Stimulated activated effector memory CD8-positive, alpha-beta T cell treated with anti-CD3 and anti-CD28 coated beads, Interleukin-12 subunit alpha, Interleukin-12 subunit beta, amount 100 ng/mL, for 72 hours (primary cell): Measurements from ENCODE around the gene ZCCHC8.
A peak's percentile ranks its signal among the peaks of the same experiment; 100 is the strongest.

ENCODE experiments used
- ATAC-seq: fragments of 150-1000 bp; cut with Tn5 transposase; 2 replicates; pipeline ENCODE4 v1.10.0; 2021
- DNase-seq, 2 donors: peaks; one replicate each; pipeline ENCODE4 v3.0.0; 2021 to 2022; ENCODE audit warnings: low spot score in 2 of 2
- H3K27ac Mint-ChIP-seq: one replicate; pipeline ENCODE4 v1.8.0; 2022; ENCODE audit warnings: mild to moderate bottlenecking, mixed read lengths
- H3K36me3 Mint-ChIP-seq: one replicate; pipeline ENCODE4 v1.8.0; 2022; ENCODE audit warnings: mild to moderate bottlenecking, mixed read lengths
- H3K4me1 Mint-ChIP-seq: one replicate; pipeline ENCODE4 v1.8.0; 2022; ENCODE audit warnings: mixed read lengths
- H3K4me3 Mint-ChIP-seq: one replicate; pipeline ENCODE4 v1.8.0; 2022; ENCODE audit warnings: mild to moderate bottlenecking, mixed read lengths
- H3K9me3 Mint-ChIP-seq: one replicate; pipeline ENCODE4 v1.8.0; 2022; ENCODE audit warnings: mixed read lengths

ZCCHC8 gene

GRCh38 chr12:122500685-122501488 is at the start of gene ZCCHC8:
Gene ZCCHC8, minus strand, starts transcription at chr12:122500932. Its CDS starts 92 bp downstream, at chr12:122500840.
- Mint-ChIP-seq H3K36me3 (peaks cover 43% of the 10 kb centered on the region), H3K4me3 (peak within 1 kb of the TSS; percentile 96), H3K4me1 (peaks cover 24% of the 10 kb centered on the region), H3K27ac (peak within 1 kb of the TSS; percentile 98), H3K9me3 (no peaks in the 10 kb centered on the region)
- ATAC-seq (peak; percentile 98), DNase-seq (peak; percentile 81 to 98)

- ATAC-seq = no peak
- DNase-seq = no peak
- no peak overlapping the region for H3K4me3 Mint-ChIP-seq
- H3K4me1 Mint-ChIP-seq = no peaks in the 10 kb centered on the region
- no peak overlapping the region for H3K27ac Mint-ChIP-seq
- peaks cover 100% of the 10 kb centered on the region for H3K36me3 Mint-ChIP-seq
- no peaks in the 10 kb centered on the region for H3K9me3 Mint-ChIP-seq
Observed at GRCh38 chr12:122547330-122547729, 46.6 kb upstream of the ZCCHC8 start.

- H3K9me3 Mint-ChIP-seq = no peaks in the 10 kb centered on the region
- ATAC-seq = no peak
- H3K27ac Mint-ChIP-seq = no peak overlapping the region
Observed at GRCh38 chr12:122545855-122546254, 45.1 kb upstream of the ZCCHC8 start.

GRCh38 chr12:122544537-122544936 is 43.8 kb upstream of the ZCCHC8 start:
- Mint-ChIP-seq H3K9me3 (no peaks in the 10 kb centered on the region), H3K36me3 (peaks cover 100% of the 10 kb centered on the region), H3K4me1 (no peaks in the 10 kb centered on the region), H3K27ac (no peak overlapping the region), H3K4me3 (no peak overlapping the region)
- DNase-seq = no peak
- no peak for ATAC-seq

More at GRCh38 chr12:122545855-122546254, 45.1 kb upstream of the ZCCHC8 start:
- H3K4me3 Mint-ChIP-seq = no peak overlapping the region
- H3K4me1 Mint-ChIP-seq = no peaks in the 10 kb centered on the region
- H3K36me3 Mint-ChIP-seq = peaks cover 100% of the 10 kb centered on the region
- DNase-seq = no peak

- Mint-ChIP-seq H3K27ac (no peak overlapping the region), H3K36me3 (peaks cover 100% of the 10 kb centered on the region), H3K4me3 (no peak overlapping the region), H3K9me3 (no peaks in the 10 kb centered on the region), H3K4me1 (no peaks in the 10 kb centered on the region)
- no peak for DNase-seq
- no peak for ATAC-seq
Observed at GRCh38 chr12:122538496-122538895, 37.8 kb upstream of the ZCCHC8 start.

- peaks cover 100% of the 10 kb centered on the region for H3K36me3 Mint-ChIP-seq
- H3K4me3 Mint-ChIP-seq = no peak overlapping the region
- DNase-seq (no peak), ATAC-seq (no peak)
- H3K27ac Mint-ChIP-seq = no peak overlapping the region
- no peaks in the 10 kb centered on the region for H3K9me3 Mint-ChIP-seq
- H3K4me1 Mint-ChIP-seq = no peaks in the 10 kb centered on the region
Observed at GRCh38 chr12:122537021-122537420, 36.3 kb upstream of the ZCCHC8 start.

GRCh38 chr12:122533856-122534255 is 33.1 kb upstream of the ZCCHC8 start:
- DNase-seq (no peak), ATAC-seq (no peak)
- no peaks in the 10 kb centered on the region for H3K9me3 Mint-ChIP-seq
- H3K4me3 Mint-ChIP-seq = no peak overlapping the region
- peaks cover 100% of the 10 kb centered on the region for H3K36me3 Mint-ChIP-seq
- no peak overlapping the region for H3K27ac Mint-ChIP-seq
- no peaks in the 10 kb centered on the region for H3K4me1 Mint-ChIP-seq

- Mint-ChIP-seq H3K4me3 (no peak overlapping the region), H3K9me3 (no peaks in the 10 kb centered on the region), H3K36me3 (peaks cover 59% of the 10 kb centered on the region), H3K27ac (no peak overlapping the region), H3K4me1 (peaks cover 5% of the 10 kb centered on the region)
- ATAC-seq = no peak
- no peak for DNase-seq
Observed at GRCh38 chr12:122528992-122529391, 28.3 kb upstream of the ZCCHC8 start.

GRCh38 chr12:122528582-122528981 is 27.9 kb upstream of the ZCCHC8 start:
- no peak overlapping the region for H3K4me3 Mint-ChIP-seq
- H3K9me3 Mint-ChIP-seq = no peaks in the 10 kb centered on the region
- H3K27ac Mint-ChIP-seq = no peak overlapping the region
- no peak for ATAC-seq
- peaks cover 55% of the 10 kb centered on the region for H3K36me3 Mint-ChIP-seq
- H3K4me1 Mint-ChIP-seq = peaks cover 9% of the 10 kb centered on the region
- DNase-seq = no peak

- peaks cover 44% of the 10 kb centered on the region for H3K36me3 Mint-ChIP-seq
- no peaks in the 10 kb centered on the region for H3K9me3 Mint-ChIP-seq
- peaks cover 16% of the 10 kb centered on the region for H3K4me1 Mint-ChIP-seq
- DNase-seq (no peak), ATAC-seq (no peak)
- H3K27ac Mint-ChIP-seq = no peak overlapping the region
- no peak overlapping the region for H3K4me3 Mint-ChIP-seq
Observed at GRCh38 chr12:122527478-122527944, 26.8 kb upstream of the ZCCHC8 start.

GRCh38 chr12:122526683-122527477 is 26.1 kb upstream of the ZCCHC8 start, which contains the start of the genes KNTC1 and RSRC2:
Gene KNTC1, plus strand, starts transcription at chr12:122527249. Its CDS starts 2,815 bp downstream, at chr12:122530064.
Gene RSRC2, minus strand, starts transcription at chr12:122526936. Its CDS starts 83 bp downstream, at chr12:122526853.
- no peak within 1 kb of the TSS for H3K4me3 Mint-ChIP-seq
- DNase-seq (peak; percentile 88 to 97), ATAC-seq (peak; percentile 92)
- no peak within 1 kb of the TSS for H3K27ac Mint-ChIP-seq
- peaks cover 16% of the 10 kb centered on the region for H3K4me1 Mint-ChIP-seq
- H3K36me3 Mint-ChIP-seq = peaks cover 38% of the 10 kb centered on the region
- no peaks in the 10 kb centered on the region for H3K9me3 Mint-ChIP-seq

- no peak overlapping the region for H3K4me3 Mint-ChIP-seq
- peaks cover 10% of the 10 kb centered on the region for H3K36me3 Mint-ChIP-seq
- no peaks in the 10 kb centered on the region for H3K9me3 Mint-ChIP-seq
- H3K27ac Mint-ChIP-seq = no peak overlapping the region
- peaks cover 35% of the 10 kb centered on the region for H3K4me1 Mint-ChIP-seq
- ATAC-seq = no peak
- no peak for DNase-seq
Observed at GRCh38 chr12:122523846-122524718, 23.4 kb upstream of the ZCCHC8 start.

- H3K4me3 Mint-ChIP-seq = no peak overlapping the region
- ATAC-seq = no peak
- peaks cover 2% of the 10 kb centered on the region for H3K36me3 Mint-ChIP-seq
- peaks cover 41% of the 10 kb centered on the region for H3K4me1 Mint-ChIP-seq
- H3K9me3 Mint-ChIP-seq = no peaks in the 10 kb centered on the region
- H3K27ac Mint-ChIP-seq = no peak overlapping the region
- DNase-seq = no peak
Observed at GRCh38 chr12:122523280-122523679, 22.5 kb upstream of the ZCCHC8 start.

GRCh38 chr12:122520676-122521075 is 19.9 kb upstream of the ZCCHC8 start:
- Mint-ChIP-seq H3K27ac (peak overlapping the region; percentile 27), H3K9me3 (no peaks in the 10 kb centered on the region), H3K4me1 (peaks cover 52% of the 10 kb centered on the region), H3K36me3 (no peaks in the 10 kb centered on the region), H3K4me3 (no peak overlapping the region)
- ATAC-seq = no peak
- no peak for DNase-seq

- no peak for ATAC-seq
- no peak for DNase-seq
- Mint-ChIP-seq H3K9me3 (no peaks in the 10 kb centered on the region), H3K36me3 (no peaks in the 10 kb centered on the region), H3K27ac (no peak overlapping the region), H3K4me3 (no peak overlapping the region), H3K4me1 (peaks cover 52% of the 10 kb centered on the region)
Observed at GRCh38 chr12:122519418-122519817, 18.7 kb upstream of the ZCCHC8 start.
